Measurements from ENCODE around the gene GORAB. TPM values are rescaled to one million over a fixed set of nuclear protein-coding genes. Genes with fewer than 3 reads are reported as not detected.

Gene GORAB
- total and polyA plus RNA-seq, 2 of the 13 experiments (the other 11 are each of a cell fraction or from before 2014, with no cell fraction given): 6.6 to 9.2 TPM

- no peak for FAIRE-seq
Observed at GRCh38 chr1:170555370-170555769, 23.4 kb downstream of the GORAB start.

More at GRCh38 chr1:170555370-170555769, 23.4 kb downstream of the GORAB start:
- no peak overlapping the region for H2AFZ ChIP-seq (ENCODE audit: low read length)
- no peak overlapping the region for H3K4me2 ChIP-seq (ENCODE audit: low read depth, low read length)
- intact Hi-C loops (cut with micrococcal nuclease; ENCODE audit: unreplicated experiment) (no loop called here), in situ Hi-C loops (cut with HindIII; ENCODE audit: extremely low pct_ligation_motif_present, low pct_unique_long_range_greater_than_20kb) (no loop called here)
- no peaks in the 10 kb centered on the region for H3K4me1 ChIP-seq (ENCODE audit: insufficient read depth, low read length)
- H3K4me3 ChIP-seq (replicated peaks in 1 of 3; ENCODE audit: insufficient read depth in 1 of 3, low read depth in 2 of 3, low read length in 3 of 3): no peak overlapping the region
- ATAC-seq (no peak), DNase-seq (ENCODE audit: low spot score) (no peak)
- TF ChIP-seq SP2 (CRISPR knock-in tag; IDR thresholded peaks at IDR 0.05) (no peak), SRF (IDR thresholded peaks at IDR 0.05; ENCODE audit: low read depth, low read length) (no peak), GABPA (IDR thresholded peaks at IDR 0.05; ENCODE audit: low read depth, low read length) (no peak), GABPA (CRISPR knock-in tag; IDR thresholded peaks at IDR 0.05; ENCODE audit: low read depth) (no peak), PHF20 (CRISPR knock-in tag; IDR thresholded peaks at IDR 0.05) (no peak), ZNF317 (CRISPR knock-in tag; IDR thresholded peaks at IDR 0.05) (no peak), ZNF616 (CRISPR knock-in tag; IDR thresholded peaks at IDR 0.05; ENCODE audit: low read depth) (no peak), ZBTB4 (CRISPR knock-in tag; IDR thresholded peaks at IDR 0.05; ENCODE audit: borderline replicate concordance) (no peak), ETV6 (CRISPR knock-in tag; conservative IDR thresholded peaks at IDR 0.05) (no peak), TARDBP (CRISPR knock-in tag; IDR thresholded peaks at IDR 0.05) (no peak), KDM1A (CRISPR knock-in tag; IDR thresholded peaks at IDR 0.05) (no peak), SP4 (CRISPR knock-in tag; IDR thresholded peaks at IDR 0.05) (no peak), SIN3A (IDR thresholded peaks at IDR 0.05; ENCODE audit: borderline replicate concordance, low read depth, low read length) (no peak), REST (IDR thresholded peaks at IDR 0.05; ENCODE audit: borderline replicate concordance in 1 of 2, low read depth in 1 of 2, low read length in 2 of 2) (no peak), PPARG (CRISPR knock-in tag; conservative IDR thresholded peaks at IDR 0.05) (no peak)
- TF ChIP-seq, protein P1, sequence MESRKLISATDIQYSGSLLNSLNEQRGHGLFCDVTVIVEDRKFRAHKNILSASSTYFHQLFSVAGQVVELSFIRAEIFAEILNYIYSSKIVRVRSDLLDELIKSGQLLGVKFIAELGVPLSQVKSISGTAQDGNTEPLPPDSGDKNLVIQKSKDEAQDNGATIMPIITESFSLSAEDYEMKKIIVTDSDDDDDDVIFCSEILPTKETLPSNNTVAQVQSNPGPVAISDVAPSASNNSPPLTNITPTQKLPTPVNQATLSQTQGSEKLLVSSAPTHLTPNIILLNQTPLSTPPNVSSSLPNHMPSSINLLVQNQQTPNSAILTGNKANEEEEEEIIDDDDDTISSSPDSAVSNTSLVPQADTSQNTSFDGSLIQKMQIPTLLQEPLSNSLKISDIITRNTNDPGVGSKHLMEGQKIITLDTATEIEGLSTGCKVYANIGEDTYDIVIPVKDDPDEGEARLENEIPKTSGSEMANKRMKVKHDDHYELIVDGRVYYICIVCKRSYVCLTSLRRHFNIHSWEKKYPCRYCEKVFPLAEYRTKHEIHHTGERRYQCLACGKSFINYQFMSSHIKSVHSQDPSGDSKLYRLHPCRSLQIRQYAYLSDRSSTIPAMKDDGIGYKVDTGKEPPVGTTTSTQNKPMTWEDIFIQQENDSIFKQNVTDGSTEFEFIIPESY (CRISPR knock-in tag; IDR thresholded peaks at IDR 0.05): no peak
- POLR2A ChIA-PET: no interaction called here
- no peaks in the 10 kb centered on the region for H3K27me3 ChIP-seq (ENCODE audit: control insufficient read depth in 1 of 2, insufficient read depth in 2 of 2, low read length in 2 of 2)
- CTCF ChIA-PET (ENCODE audit: low intra/inter-chr PET ratio, low total read pairs): no interaction called here
- no peaks in the 10 kb centered on the region for H3K79me2 ChIP-seq (ENCODE audit: insufficient read depth, low read length)
- BruUV-seq (replicated peaks): no TSS peak
- no peak overlapping the region for H3K9ac ChIP-seq (ENCODE audit: insufficient read depth, low read depth, low read length)
- peaks cover 0 to 18% of the 10 kb centered on the region in 2 experiments; a peak in 4 of 5 replicates for H3K36me3 ChIP-seq (replicated peaks in 1 of 2; ENCODE audit: control insufficient read depth in 1 of 2, insufficient read depth in 2 of 2, low read length in 2 of 2)
- no peaks in the 10 kb centered on the region for H4K20me1 ChIP-seq (ENCODE audit: insufficient read depth, low read length)
- H3K27ac ChIP-seq (ENCODE audit: extremely low read length, insufficient read depth, low read length): no peak overlapping the region
- no peaks in the 10 kb centered on the region for H3K9me3 ChIP-seq (ENCODE audit: low read length)
- WGBS (ENCODE audit: low lambda C conversion rate): 95% methylated on average over 1 of the region's 1 CpG

Data from HepG2 (cell line).